ENCODE measurements around the gene PHACTR2.

PHACTR2 gene

GRCh38 chr6:143810745-143811144 is 133.0 kb downstream of the PHACTR2 start:
- peaks cover 0 to 9% (median 0%) of the 10 kb centered on the region in 3 donors for H3K36me3 ChIP-seq
- H3K9me3 ChIP-seq, result no peaks in the 10 kb centered on the region
- no peaks in the 10 kb centered on the region for H3K27me3 ChIP-seq
- no peak overlapping the region for H3K27ac ChIP-seq
- H3K4me3 ChIP-seq, result no peak overlapping the region
- TF ChIP-seq CTCF (IDR thresholded peaks at IDR 0.05), result no peak
- no peak for DNase-seq
- intact Hi-C loops (cut with DNase I; ENCODE audit: low total_unique reads), result no loop called here
- H3K4me1 ChIP-seq, result peaks cover 0 to 39% (median 3%) of the 10 kb centered on the region in 4 donors

- no peak for TF ChIP-seq CTCF (IDR thresholded peaks at IDR 0.05)
- Histone ChIP-seq H3K4me1 (peaks cover 0 to 34% (median 0%) of the 10 kb centered on the region in 4 donors), H3K27ac (no peak overlapping the region), H3K36me3 (peaks cover 0 to 9% (median 0%) of the 10 kb centered on the region in 3 donors), H3K27me3 (no peaks in the 10 kb centered on the region), H3K9me3 (no peaks in the 10 kb centered on the region), H3K4me3 (no peak overlapping the region)
- intact Hi-C loops (cut with DNase I; ENCODE audit: low total_unique reads), result no loop called here
- DNase-seq, result no peak
Measured at GRCh38 chr6:143811501-143812157, 133.9 kb downstream of the PHACTR2 start.

- Histone ChIP-seq H3K4me1 (peaks cover 0 to 7% (median 1%) of the 10 kb centered on the region in 4 donors), H3K27ac (no peak overlapping the region), H3K27me3 (no peaks in the 10 kb centered on the region), H3K4me3 (no peak overlapping the region), H3K36me3 (peaks cover 0 to 21% (median 0%) of the 10 kb centered on the region in 3 donors), H3K9me3 (no peaks in the 10 kb centered on the region)
- intact Hi-C loops (cut with DNase I; ENCODE audit: low total_unique reads), result no loop called here
- no peak for DNase-seq
- no peak for TF ChIP-seq CTCF (IDR thresholded peaks at IDR 0.05)
Measured at GRCh38 chr6:143817621-143818020, 139.9 kb downstream of the PHACTR2 start.

GRCh38 chr6:143821359-143821758 is 143.6 kb downstream of the PHACTR2 start:
- DNase-seq, result no peak
- Histone ChIP-seq H3K4me3 (no peak overlapping the region), H3K4me1 (peaks cover 0 to 17% (median 2%) of the 10 kb centered on the region in 4 donors), H3K36me3 (peaks cover 0 to 18% (median 0%) of the 10 kb centered on the region in 3 donors), H3K9me3 (no peaks in the 10 kb centered on the region), H3K27me3 (no peaks in the 10 kb centered on the region), H3K27ac (no peak overlapping the region)
- intact Hi-C loops (cut with DNase I; ENCODE audit: low total_unique reads), result no loop called here
- TF ChIP-seq CTCF (IDR thresholded peaks at IDR 0.05), result no peak

- Histone ChIP-seq H3K27ac (peak overlapping the region in 1 of 2 donors; percentile 1), H3K27me3 (no peaks in the 10 kb centered on the region), H3K36me3 (peaks cover 0 to 18% (median 0%) of the 10 kb centered on the region in 3 donors), H3K9me3 (no peaks in the 10 kb centered on the region), H3K4me3 (no peak overlapping the region), H3K4me1 (peaks cover 0 to 17% (median 2%) of the 10 kb centered on the region in 4 donors)
- intact Hi-C loops (cut with DNase I; ENCODE audit: low total_unique reads), result no loop called here
- no peak for DNase-seq
- no peak for TF ChIP-seq CTCF (IDR thresholded peaks at IDR 0.05)
Measured at GRCh38 chr6:143822584-143823024, 144.8 kb downstream of the PHACTR2 start.
